Epidermal melanocyte (primary cell): ENCODE measurements around the gene SGF29.
"Not testable (repeated sequence)": the region's sequence is repeated elsewhere in the genome, so short reads cannot be mapped to it uniquely, and the experiment has no call there.

Source experiments
- DNase-seq: peaks from one replicate; pipeline ENCODE4 v3.0.0; 2011; ENCODE audit warnings: low spot score; ENCODE audit not compliant: insufficient read length

SGF29 gene

DNA sequence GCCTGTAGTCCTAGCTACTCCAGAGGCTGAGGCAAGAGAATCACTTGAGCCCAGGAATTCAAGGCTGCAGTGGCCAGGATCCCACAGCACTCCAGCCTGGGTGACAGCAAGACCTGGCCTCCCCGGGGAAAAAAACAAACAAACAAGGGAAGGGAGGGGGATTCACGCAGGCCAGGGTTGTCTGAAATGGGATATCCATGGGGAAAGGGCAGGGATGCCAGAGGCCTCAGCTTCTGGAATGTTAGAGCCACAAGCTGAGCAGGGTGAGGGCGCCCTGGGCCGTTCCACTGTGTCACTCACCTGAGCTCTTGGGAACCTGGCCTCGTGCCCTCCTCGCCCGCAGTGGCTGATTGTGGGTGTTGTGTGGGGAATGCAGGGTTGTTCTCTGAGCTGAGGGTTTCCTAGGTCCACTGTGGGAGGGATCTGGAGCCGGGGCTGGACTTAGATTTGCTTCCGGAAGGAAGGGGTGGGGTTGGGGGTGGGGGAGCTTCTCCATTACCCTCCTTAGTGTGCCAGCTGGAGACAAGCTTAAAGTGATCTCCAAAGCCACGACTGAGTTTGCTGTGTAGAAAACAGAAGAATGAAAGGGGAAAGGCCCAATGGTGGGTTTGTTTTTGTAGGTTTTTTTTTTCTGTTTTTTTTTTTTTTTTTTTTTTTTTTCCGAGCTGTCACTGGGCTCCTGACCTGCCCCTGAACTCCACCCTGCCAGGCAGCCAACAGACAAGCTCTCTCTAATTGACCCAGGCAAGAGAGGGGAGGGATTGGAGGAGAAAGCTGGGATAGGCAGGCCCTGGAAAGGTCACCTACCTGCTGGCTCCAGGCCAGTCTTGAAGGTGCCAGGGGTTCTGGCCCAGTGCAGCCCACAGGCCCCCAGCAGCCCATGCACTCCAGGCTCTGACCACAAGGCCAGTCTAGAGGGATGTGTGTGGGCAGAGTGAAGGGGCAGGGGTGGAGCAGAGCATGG, 56.2 kb downstream of the SGF29 start, which contains the start of gene SULT1A1:
Gene SULT1A1 (minus strand): TSS at position 414 of the 964 bp plus-strand sequence. CDS start 1,189 bp downstream, outside the sequence.
- no peak for DNase-seq

DNA sequence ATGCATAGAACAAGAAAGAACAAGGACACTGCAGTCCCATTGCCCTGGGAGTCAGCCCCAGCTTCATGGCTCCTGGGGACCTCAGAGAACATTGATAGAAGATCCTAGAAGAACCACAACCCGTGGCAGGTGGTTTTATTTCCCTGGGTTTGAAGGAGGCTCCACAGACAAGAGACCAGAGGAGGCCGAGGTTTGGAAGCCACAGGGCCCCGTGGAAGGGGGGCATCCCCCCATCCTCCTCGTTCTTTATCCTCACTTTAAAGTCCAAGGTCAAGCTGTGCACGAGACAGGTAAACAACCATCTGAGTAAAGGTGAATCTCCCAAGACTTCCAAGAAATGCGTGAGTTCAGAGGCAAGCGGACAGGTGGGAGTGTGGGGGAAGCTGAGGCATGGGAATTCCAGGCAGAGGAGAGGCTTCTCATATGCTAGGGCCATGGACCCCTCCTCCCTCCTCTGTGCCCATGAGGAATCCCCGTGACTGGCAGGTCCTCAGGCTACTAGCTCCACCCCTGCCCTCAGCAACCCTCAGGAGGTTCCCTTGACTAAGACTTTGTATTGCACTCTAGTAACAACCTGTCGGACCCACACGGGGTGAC, 57.0 kb downstream of the SGF29 start:
- DNase-seq, result no peak

DNA sequence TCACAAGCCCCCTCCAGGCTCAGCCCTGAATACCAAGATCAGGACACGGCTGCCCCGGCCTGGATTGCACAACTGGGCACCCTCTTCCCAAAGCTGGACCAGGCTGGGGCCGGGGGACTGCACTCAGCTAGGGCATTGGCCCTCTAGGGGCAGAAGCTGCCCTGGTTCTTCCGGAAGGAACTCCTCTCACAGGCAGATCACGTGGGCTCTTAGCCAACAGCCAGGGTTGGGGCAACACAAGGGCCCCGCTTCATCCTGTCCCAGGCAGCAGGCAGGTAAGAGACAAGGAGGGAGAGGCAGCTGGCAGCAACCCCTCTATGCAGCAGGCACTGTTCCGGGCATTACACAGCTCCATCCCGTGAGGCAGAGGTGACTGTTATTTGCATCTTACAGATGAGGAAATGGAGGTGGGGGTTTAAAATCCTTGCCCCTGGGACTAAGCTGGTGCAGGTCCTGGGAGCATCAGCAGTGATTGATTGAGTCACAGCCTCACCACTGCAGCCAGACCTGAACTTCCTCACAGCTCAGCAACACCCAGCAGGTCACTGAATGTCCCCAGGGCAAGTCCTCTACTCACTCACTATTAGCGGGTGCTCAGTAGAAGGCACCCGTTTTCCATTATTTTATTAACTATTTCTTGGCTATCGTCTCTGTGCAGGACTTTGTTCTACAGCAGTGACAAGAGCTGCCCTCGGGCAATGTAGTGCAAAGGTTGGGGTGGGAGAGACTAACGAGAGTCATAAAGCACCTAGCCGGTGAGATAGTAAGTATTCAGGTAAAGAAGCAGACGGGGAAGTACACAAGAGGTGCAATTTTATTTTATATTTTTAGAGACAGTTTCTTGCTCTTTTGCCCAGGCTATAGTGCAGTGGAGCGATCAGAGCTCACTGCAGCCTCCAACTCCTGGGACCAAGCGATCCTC, 58.9 kb downstream of the SGF29 start:
- not testable (repeated sequence) for DNase-seq

DNA sequence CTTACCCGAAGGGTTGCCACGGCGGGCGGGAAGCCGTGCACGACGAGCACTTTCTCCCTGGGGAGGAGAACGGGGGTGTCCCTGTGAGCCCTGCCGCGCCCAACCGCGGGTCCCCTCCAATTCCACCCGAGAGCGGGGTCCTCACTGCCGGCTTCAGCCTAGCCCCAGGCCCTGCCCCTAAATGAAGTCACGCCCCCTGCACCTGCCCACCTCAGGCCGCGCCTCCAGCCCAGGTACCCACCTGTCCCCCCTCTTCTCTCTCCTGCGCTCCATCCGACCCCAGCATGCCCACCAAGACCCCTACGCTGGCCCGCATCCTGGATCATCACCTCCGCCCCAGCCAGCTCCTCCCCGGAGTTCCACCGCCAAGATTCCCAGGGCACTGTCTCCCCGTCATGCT, 60.2 kb downstream of the SGF29 start:
- DNase-seq, result not testable (repeated sequence)

DNA sequence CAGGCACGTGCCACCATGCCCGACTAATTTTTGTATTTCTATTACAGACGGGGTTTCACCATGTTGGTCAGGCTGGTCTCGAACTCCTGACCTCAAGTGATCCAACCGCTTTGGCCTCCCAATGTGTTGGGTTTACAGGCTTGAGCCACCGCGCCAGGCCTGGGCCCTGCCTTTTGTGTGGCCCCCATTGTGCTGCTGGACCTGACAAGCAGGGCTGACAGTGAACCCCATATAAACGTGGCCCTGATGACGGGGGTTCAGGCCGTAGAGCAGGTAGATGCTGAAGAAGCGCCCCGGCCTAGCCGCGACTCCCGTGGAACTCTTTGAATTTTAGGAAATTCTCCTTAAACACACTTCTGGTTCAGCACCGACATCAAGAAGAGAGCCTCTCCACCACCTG, 60.8 kb downstream of the SGF29 start:
- DNase-seq, result not testable (repeated sequence)

DNA sequence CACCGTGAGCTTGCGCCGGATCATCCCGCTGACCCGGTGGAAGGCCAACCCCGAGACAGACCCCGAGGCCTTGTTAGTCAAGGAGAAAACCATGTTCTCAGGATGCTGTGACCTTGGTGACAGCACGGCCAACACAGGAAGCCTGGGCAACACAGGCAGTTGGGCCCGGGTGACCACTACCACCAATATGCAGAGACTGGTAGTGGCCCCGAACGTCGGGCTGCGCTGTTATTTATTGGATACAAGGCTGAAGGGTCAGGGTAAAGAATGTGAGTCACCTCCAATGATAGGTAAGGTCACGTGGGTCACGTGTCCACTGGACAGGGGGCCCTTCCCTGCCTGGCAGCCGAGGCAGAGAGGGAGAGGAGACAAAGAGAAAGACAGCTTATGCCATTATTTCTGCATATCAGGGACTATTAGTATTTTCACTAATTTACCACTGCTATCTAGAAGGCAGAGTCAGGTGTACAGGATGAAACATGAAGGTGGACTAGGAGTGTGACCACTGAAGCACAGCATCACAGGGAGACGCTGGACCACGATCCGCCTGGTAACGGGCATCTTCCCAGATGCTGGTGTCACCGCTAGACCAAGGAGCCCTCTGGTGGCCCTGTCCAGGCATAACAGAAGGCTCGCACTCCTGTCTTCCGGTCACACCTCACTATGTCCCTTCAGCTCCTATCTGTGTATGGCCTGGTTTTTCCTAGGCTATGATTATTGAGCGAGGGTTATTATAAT, 61.9 kb downstream of the SGF29 start:
- not testable (repeated sequence) for DNase-seq

DNA sequence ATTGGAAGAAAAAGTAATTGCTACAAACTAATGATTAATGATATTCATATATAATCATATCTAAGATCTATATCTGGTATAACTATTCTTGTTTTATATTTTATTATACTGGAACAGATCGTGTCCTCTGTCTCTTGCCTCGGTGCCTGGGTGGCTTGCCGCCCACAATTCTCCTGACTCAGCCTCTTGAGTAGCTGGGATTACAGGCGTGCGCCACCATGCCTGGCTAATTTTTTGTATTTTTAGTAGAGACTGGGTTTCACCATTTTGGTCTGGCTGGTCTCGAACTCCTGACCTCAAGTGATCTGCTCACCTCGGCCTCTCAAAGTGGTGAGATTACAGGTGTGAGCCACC, 62.5 kb downstream of the SGF29 start:
- not testable (repeated sequence) for DNase-seq

DNA sequence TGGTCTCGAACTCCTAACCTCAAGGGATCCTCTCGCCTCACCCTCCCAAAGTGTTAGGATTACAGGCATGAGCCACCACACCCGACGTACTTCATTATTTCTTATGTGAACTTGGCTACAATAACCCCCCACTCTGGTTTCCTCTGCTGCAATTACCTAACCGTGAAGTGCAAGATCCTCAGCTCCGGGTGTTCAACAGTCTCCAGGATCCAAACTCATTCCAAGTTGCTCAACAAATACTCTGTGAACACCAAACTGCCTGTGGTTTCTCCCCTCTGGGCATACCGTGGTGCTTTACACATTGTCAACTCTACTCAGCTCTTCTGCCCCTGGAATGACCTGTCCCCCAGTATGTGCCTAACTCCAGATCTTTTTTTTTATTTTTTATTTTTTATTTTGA, 62.9 kb downstream of the SGF29 start:
- DNase-seq, result no peak

DNA sequence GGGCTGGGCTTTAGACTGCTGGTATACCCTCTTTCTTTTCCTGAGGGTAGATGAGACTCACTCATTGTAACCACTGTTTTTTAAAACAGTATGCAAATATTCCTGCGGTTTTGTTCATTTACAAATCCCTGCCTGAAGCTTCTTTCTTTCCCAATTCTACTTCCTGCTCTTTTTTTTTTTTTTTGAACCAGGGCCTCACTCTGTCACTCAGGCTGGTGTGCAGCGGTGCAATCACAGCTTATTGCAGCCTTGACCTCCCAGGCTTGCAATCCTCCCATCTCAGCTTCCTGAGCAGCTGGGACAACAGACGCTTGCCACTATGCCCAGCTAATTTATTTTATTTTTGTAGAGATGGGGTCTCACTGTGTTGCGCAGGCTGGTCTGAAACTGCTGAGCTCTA, 64.2 kb downstream of the SGF29 start:
- DNase-seq, result no peak

DNA sequence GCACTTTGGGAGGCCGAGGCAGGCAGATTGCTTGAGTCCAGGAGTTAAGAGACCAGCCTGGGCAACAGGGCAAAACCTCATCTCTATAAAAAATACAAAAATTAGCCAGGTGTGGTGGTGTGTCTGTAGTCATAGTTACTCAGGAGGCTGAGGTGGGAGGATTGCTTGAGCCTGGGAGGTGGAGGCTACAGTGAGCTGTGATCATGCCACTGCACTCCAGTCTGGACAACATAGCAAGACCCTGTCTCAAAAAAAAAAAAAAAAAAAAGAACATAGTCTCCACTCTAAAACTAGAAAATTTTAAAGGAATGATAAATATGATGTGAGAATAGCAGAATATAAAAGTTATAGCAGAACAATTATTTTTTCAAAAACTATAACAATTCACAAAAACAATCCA, 66.6 kb downstream of the SGF29 start:
- DNase-seq, result not testable (repeated sequence)

DNA sequence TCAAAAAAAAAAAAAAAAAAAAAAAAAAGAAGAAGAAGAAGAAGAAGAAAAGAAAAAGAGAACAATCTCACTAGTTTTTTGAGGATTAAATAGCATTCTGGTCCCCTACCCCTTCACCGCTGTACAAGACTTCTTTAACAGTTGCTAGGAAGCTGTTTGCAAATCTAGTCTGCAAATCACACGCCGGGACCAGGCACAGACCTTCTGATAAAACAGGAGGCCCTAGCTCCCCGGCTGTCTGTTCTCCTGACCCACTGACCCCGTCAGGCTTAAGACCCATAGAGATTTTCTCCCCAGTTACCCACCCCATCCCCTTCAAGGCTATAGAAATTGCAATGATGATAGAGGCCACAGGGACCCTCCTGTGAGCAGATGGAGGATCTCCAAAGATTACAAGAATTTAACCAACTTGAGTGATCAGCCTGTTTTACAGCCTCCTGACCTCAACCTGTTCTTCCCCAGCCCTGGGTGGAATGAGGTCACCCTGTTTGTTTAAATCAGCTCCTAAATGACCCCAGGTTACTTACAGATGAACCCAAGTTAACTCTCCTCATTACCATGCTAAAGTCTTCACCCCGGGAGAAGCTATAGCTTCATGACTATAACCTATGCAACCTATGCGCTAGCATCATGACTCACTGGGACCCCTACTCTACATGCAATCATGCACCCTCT, 67.9 kb downstream of the SGF29 start:
- no peak for DNase-seq

DNA sequence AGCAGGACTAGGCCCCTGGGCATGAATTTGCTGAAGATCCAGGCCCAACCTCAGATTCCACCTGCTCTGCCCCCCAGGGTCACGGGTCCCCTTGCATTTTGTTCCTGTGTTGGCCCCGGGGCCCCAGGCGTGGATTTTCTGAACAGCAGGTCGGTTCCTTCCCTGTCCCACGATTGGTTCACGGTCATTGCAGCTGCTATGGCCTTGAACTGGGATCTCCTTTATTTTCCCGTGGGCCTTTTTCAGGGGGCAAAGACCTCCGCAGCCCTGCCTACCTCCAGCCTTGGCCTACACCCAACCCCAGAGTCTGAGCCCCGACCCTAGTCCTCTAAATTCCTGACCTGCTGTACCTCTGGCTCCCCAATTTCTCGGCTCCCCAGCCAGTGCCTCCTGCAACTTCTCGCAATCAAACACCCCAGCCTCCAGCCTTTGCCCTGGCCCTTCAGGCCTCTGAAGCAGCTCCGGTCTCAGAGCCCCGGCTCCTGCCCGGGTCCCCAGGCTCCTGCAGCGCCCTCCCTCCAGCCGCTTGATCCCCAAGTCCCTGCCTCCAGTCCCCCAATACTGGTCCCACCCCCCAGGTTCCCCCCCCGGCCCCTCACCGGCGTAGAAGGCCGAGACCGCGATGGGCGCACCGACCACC, 68.9 kb downstream of the SGF29 start:
- DNase-seq, result not testable (repeated sequence)

DNA sequence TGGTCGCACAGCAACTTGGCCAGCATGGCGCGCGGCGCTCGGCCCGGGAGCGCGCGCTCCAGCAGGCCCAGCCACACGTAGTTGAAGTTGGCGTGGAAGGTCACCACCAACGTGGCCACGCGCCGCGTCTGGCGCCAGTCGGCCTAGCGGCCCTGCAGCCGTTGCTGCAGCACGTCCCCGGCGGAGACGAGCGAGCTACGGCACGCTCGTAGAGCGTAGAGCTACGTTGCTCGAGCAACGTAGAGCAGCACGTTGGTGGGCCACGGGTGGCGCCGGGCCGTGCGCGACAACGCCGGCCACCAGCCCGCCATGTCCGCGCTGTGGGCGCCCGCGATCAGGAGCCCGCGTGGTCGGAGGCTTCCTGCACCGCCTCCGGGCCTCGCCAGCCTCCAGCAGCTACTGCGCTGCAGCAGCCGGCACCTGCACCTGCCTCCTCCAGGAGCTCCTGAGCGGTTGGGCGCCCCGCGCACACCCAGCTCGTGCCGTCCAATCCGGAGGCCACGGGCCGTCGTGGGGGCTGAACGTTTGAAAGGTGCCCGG, 69.5 kb downstream of the SGF29 start:
- no peak for DNase-seq

DNA sequence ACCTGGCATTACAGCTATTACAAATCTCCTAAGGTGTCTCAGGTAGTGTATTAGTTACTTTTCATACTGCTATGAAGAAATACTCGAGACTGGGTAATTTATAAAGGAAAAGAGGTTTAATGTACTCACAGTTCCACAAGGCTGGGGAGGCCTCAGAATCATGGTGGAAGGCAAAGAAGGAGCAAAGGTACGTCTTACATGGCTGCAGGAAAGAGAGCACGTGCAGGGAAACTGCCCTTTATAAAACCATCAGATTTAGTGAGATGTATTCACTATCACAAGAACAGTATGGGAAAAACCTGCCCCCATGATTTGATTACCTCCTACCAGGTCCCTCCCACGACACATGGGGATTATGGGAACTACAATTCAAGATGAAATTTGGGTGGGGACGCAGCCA, 77.2 kb downstream of the SGF29 start:
- DNase-seq, result not testable (repeated sequence)

DNA sequence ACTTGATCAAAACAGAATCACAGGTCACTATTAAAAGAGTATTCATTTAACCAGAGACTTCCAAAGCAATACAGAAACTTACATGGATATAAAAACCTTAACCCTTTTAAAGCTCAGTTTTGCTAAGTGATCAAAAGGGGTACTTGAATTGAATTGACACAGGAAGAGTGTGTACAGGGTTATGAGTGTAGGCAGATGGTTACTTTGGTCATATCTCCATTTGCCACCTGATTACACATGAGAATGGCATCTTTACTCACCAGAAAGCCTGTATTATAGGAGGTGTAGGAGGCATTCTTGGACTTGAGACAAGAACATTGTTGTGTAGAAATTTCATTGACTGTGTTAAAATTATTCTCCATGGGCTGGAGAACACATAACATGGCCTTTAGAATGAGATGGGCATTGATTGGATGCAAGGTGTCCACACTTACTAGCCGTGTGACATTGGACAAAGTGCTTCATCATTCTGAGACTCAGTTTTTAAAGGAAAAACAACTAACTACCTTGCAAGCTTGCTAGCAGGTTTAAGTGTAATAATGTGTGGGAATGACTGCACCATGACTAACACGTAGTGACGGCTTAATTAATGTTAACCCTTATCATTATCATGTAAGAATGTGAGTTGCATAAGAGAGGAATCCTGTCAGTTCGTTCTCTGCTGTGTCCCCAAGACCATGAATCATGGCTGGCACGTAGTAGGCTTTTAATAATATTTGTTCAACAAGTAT, 82.5 kb downstream of the SGF29 start:
- DNase-seq, result not testable (repeated sequence)

DNA sequence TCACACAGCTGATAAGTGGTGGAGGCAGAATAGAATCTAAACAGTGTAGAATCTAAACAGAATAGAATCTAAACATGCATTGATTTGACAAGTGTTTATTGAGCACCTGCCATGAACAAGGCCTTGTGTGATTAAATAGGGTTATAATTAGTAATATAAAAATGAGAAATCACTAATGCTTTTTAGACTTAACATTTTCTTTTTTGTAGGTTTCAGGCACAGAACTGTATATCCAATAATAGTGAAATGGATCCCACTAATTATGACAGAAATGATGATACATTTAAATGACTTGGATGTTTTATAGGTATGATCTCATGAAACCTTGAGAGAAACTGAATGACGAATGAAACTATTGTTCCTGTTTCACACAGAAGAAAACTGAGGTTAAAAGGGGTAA, 84.0 kb downstream of the SGF29 start, which contains the start of gene NPIPB8:
Gene NPIPB8 (plus strand): TSS at position 301 of the 400 bp plus-strand sequence. CDS start 296 bp downstream, outside the sequence.
- not testable (repeated sequence) for DNase-seq

DNA sequence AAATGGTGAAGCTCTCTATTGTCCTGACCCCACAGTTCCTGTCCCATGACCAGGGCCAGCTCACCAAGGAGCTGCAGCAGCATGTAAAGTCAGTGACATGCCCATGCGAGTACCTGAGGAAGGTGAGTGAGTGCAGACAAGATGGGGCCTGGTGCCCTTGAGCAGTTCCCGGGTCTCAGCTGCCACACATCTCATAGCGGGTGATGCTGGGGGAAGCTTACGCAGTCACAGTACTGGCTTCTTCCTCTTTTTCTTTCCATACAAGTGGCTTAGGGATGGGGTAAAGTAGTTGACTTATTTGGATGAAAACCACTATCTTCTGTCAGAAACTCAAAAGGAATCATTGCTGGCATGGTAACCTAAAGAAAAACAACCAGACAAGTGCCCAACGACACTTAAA, 84.6 kb downstream of the SGF29 start:
- not testable (repeated sequence) for DNase-seq

DNA sequence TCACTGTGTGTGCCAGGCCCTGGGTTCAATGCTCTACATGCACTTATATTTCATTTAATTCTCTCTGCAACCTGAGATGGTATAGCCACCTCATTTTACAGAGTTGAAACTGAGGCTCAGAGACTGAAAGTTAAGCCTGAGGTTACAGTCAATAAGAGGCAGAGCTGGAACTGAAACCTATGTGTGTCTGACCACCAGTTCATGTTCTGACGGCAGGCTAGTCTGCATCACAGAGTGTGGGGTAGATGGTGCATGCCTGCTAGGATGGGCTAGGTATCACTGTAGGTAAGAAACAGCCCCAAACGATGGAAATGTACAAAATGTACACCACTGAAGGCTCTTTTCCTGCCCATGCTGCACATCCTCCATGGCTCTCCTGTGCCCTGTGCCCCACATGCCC, 86.2 kb downstream of the SGF29 start:
- not testable (repeated sequence) for DNase-seq
